ENCODE data around the gene SIRT7.

The SIRT7 gene

GRCh38 chr17:81910840-81911276, 7.1 kb downstream of the SIRT7 start:
- ATAC-seq (peak; percentile 21), DNase-seq (no peak)
- peak overlapping the region; percentile 81 for H3K4me3 Mint-ChIP-seq
- no peaks in the 10 kb centered on the region for H3K9me3 Mint-ChIP-seq
- peaks cover 17% of the 10 kb centered on the region for H3K36me3 Mint-ChIP-seq (ENCODE audit: low read depth)
- no peaks in the 10 kb centered on the region for H3K27me3 Mint-ChIP-seq
- H3K4me1 Mint-ChIP-seq: peaks cover 4% of the 10 kb centered on the region
- peak overlapping the region; percentile 64 for H3K27ac Mint-ChIP-seq

- H3K27ac Mint-ChIP-seq: peak overlapping the region; percentile 64
- peaks cover 13% of the 10 kb centered on the region for H3K36me3 Mint-ChIP-seq (ENCODE audit: low read depth)
- no peaks in the 10 kb centered on the region for H3K9me3 Mint-ChIP-seq
- no peak for ATAC-seq
- H3K4me1 Mint-ChIP-seq: peaks cover 3% of the 10 kb centered on the region
- no peaks in the 10 kb centered on the region for H3K27me3 Mint-ChIP-seq
- DNase-seq: no peak
- H3K4me3 Mint-ChIP-seq: peak overlapping the region; percentile 81
These were observed 7.8 kb downstream of the SIRT7 start for GRCh38 chr17:81909966-81910839.

DNA sequence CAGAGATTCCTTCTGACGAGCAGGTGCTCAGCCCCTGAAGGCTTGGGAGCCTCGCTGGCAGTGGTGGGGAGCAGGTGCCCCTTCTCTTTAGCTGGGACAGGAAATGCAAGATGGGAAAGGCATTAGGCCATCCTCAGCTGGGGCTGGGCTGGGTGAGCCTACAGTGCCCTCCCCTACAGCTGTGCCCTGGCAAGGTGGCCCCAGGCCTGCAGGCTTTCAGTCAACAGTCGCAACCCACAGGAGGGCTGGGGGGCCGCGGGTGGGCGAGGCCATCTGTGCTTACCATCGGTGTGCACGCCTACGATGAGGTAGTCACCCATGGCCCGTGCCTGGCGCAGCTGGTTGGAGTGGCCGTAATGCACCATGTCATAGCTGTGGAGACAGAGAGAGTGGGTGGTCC, 8.7 kb downstream of the SIRT7 start:
- H3K27ac Mint-ChIP-seq: no peak overlapping the region
- no peak for DNase-seq
- H3K9me3 Mint-ChIP-seq: no peaks in the 10 kb centered on the region
- peaks cover 9% of the 10 kb centered on the region for H3K36me3 Mint-ChIP-seq (ENCODE audit: low read depth)
- no peak for ATAC-seq
- no peaks in the 10 kb centered on the region for H3K27me3 Mint-ChIP-seq
- H3K4me3 Mint-ChIP-seq: peak overlapping the region; percentile 11
- peaks cover 3% of the 10 kb centered on the region for H3K4me1 Mint-ChIP-seq

- Mint-ChIP-seq H3K4me1 (peaks cover 3% of the 10 kb centered on the region), H3K27me3 (no peaks in the 10 kb centered on the region), H3K27ac (no peak overlapping the region), H3K36me3 (ENCODE audit: low read depth) (peaks cover 9% of the 10 kb centered on the region), H3K9me3 (no peaks in the 10 kb centered on the region), H3K4me3 (no peak overlapping the region)
- DNase-seq (no peak), ATAC-seq (no peak)
These were observed 9.2 kb downstream of the SIRT7 start for GRCh38 chr17:81908793-81909192.

- H3K27me3 Mint-ChIP-seq: no peaks in the 10 kb centered on the region
- ATAC-seq (no peak), DNase-seq (no peak)
- H3K4me3 Mint-ChIP-seq: no peak overlapping the region
- peaks cover 4% of the 10 kb centered on the region for H3K36me3 Mint-ChIP-seq (ENCODE audit: low read depth)
- H3K4me1 Mint-ChIP-seq: peaks cover 4% of the 10 kb centered on the region
- H3K9me3 Mint-ChIP-seq: no peaks in the 10 kb centered on the region
- H3K27ac Mint-ChIP-seq: no peak overlapping the region
These were observed 10.5 kb downstream of the SIRT7 start for GRCh38 chr17:81907219-81908145.

DNA sequence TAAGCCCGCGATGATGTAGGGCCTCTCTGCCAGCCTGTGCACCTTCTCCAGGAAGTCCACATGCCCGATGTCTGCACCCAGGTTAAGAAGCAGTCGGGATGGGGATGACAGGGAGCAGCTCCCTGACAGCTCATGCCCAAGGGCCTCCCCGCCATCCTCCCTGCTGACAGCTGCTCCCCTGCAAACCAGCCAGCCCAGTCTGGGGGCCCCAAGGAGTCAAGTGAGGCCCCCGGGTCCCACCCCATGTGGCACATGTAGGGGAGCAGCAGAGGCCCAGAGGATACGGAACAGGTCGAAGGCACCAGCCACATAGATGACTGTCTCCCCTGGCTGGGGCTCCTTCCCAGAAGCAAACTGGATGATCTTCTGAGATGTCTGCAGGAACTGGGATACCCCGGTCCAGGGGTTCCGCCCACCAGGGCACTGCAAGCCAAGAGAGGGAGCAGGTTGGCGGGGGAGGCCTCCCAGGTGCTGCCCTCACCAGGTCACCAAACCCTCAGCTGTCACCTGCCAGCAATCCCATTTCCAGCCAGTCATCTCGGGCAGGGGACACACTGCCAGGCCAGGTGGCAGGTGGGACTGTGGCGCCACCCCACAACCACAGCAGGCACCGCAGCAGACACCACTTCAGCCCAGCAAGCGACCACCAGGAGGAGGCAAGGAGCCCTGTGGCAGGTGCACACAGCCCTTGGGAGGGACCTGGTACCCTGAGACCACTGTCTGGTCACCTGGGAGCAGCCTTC, 11.3 kb downstream of the SIRT7 start:
- no peak overlapping the region for H3K4me3 Mint-ChIP-seq
- H3K4me1 Mint-ChIP-seq: peaks cover 2% of the 10 kb centered on the region

GRCh38 chr17:81905993-81906392, 12.0 kb downstream of the SIRT7 start:
- Mint-ChIP-seq H3K4me1 (peaks cover 4% of the 10 kb centered on the region), H3K36me3 (ENCODE audit: low read depth) (peaks cover 5% of the 10 kb centered on the region), H3K27ac (no peak overlapping the region), H3K9me3 (no peaks in the 10 kb centered on the region), H3K4me3 (no peak overlapping the region), H3K27me3 (peaks cover 4% of the 10 kb centered on the region)
- DNase-seq (no peak), ATAC-seq (no peak)

More for the DNA sequence above, 11.3 kb downstream of the SIRT7 start:
- ATAC-seq (no peak), DNase-seq (no peak)
- Mint-ChIP-seq H3K9me3 (no peaks in the 10 kb centered on the region), H3K36me3 (ENCODE audit: low read depth) (peaks cover 2% of the 10 kb centered on the region), H3K27me3 (no peaks in the 10 kb centered on the region), H3K27ac (no peak overlapping the region)

DNA sequence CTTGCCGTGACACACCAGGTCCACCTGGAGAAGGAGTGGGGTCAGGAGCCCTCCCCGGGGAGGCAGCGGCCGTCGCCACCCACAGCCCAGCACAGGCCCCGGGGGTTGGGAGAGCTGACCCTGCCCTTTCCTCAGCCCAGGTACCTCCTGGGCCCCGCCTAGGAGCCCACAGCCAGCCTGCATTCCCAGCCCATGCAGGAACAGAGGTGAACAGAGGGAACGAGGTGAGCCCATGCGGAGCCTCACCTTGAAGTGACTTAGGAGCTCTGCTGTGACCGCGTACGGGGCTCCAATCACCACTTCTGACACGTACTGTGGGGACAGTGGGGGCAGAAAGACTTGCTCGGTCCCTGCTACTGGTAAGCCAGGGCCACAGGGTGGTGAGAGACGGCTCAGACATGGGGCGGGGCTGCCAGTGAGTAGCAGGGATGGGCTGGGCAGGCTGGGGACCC, 12.5 kb downstream of the SIRT7 start:
- ATAC-seq (no peak), DNase-seq (no peak)
- H3K4me3 Mint-ChIP-seq: no peak overlapping the region
- peaks cover 7% of the 10 kb centered on the region for H3K27me3 Mint-ChIP-seq
- no peaks in the 10 kb centered on the region for H3K9me3 Mint-ChIP-seq
- peaks cover 6% of the 10 kb centered on the region for H3K4me1 Mint-ChIP-seq
- peaks cover 8% of the 10 kb centered on the region for H3K36me3 Mint-ChIP-seq (ENCODE audit: low read depth)
- H3K27ac Mint-ChIP-seq: no peak overlapping the region

DNA sequence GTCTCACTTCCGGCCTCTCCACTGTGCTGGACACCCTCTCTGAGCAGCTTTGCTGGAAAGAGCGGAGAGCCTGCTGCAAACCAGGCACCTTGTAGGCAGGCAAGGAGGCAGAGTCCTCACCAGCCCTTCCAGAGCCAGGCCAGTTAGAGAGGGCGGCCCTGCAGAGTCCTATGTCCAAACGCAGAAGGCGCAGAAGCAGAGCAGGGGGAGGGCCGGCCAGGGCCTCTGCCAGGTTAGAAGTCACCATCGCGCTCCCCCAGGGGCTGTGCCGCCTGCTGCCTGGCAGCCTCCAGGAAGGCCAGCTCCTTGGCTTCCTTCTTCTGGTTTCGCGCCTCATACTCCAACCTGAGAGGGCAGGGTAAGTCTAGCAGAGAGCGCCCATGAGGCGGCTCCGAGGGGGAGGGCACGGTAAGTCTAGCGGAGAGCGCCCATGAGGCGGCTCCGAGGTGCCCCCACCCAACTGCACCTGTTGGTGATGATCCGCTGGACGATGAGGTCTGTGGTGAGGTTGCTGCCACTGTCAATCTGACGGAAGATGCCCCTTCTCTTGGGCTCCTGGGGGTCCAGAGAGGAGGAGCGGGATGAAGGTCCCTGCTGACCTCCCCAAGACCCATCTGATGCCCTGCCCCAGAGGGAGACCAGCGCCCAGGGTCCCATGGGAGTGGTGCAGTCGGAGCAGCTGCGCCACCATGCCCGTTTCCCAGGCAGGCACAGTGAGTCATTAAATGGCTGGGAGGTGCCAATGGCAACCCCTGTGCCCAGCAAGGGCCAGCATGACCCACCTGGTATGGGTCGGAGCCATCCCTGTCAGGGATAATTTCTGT, 13.2 kb downstream of the SIRT7 start:
- no peak for ATAC-seq
- Mint-ChIP-seq H3K36me3 (ENCODE audit: low read depth) (peaks cover 11% of the 10 kb centered on the region), H3K9me3 (no peaks in the 10 kb centered on the region), H3K4me1 (peaks cover 6% of the 10 kb centered on the region), H3K27ac (no peak overlapping the region), H3K4me3 (no peak overlapping the region), H3K27me3 (peaks cover 7% of the 10 kb centered on the region)
- DNase-seq: no peak

DNA sequence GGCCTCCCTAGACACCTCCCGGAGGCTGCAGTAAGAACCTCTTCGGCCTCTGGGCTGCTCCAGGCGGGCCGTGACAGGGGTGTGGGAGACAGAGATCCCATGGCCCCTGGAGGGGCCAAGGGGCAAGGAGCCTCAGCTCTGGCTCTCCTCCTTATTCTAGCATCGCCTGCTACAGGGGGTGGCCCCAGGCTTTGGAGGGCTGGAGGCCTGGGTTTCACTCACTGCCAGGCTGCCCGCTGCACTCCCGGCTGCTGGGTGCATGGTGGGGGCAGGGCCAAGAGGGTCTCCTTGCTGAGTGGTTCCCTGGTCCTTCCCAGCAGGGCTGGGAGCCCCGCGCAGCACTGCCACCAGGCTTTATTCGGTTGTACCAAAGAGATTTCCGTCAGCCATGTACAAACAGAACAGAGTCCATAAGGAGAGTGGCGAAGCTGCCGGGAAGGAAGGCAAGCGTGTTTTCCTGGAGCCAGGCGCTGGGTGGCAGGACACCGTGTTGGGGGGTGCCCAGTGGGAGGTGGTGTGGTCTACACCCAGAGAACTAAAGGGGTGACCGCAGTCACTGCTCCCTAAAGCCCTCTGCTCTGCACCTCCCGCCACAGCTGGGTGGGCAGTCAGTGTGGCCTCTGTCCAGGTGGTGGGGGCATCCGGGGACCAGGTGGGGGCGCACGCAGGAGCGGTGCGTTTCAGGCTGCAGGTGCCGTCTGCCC, 13.9 kb downstream of the SIRT7 start:
- Mint-ChIP-seq H3K4me3 (no peak overlapping the region), H3K9me3 (no peaks in the 10 kb centered on the region), H3K27ac (no peak overlapping the region), H3K4me1 (peaks cover 6% of the 10 kb centered on the region), H3K27me3 (peaks cover 7% of the 10 kb centered on the region), H3K36me3 (ENCODE audit: low read depth) (peaks cover 11% of the 10 kb centered on the region)
- no peak for ATAC-seq
- no peak for DNase-seq

DNA sequence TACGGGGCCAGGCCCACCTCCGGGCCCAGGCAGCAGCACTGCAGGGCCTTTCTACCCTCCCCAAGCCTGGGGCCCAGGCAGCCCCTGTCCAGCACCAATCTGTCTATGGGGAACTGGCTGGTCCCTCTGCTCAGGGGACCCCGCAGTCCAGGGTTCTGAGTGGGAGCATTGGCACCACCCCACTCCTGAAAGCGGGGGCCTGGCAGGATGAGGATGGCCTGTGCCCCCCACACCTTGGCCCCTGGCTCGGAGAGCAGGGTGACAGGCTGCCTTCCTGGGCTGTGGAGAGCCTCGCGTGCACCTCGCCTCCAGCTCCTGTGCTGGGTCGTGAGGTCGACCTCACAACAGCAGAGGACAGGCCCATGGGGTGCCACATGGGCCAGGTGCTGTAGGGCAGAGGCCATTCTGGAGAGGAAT, 14.6 kb downstream of the SIRT7 start:
- DNase-seq (no peak), ATAC-seq (no peak)
- Mint-ChIP-seq H3K36me3 (ENCODE audit: low read depth) (peaks cover 10% of the 10 kb centered on the region), H3K4me1 (peaks cover 6% of the 10 kb centered on the region), H3K4me3 (no peak overlapping the region), H3K9me3 (no peaks in the 10 kb centered on the region), H3K27me3 (peaks cover 7% of the 10 kb centered on the region), H3K27ac (no peak overlapping the region)

DNA sequence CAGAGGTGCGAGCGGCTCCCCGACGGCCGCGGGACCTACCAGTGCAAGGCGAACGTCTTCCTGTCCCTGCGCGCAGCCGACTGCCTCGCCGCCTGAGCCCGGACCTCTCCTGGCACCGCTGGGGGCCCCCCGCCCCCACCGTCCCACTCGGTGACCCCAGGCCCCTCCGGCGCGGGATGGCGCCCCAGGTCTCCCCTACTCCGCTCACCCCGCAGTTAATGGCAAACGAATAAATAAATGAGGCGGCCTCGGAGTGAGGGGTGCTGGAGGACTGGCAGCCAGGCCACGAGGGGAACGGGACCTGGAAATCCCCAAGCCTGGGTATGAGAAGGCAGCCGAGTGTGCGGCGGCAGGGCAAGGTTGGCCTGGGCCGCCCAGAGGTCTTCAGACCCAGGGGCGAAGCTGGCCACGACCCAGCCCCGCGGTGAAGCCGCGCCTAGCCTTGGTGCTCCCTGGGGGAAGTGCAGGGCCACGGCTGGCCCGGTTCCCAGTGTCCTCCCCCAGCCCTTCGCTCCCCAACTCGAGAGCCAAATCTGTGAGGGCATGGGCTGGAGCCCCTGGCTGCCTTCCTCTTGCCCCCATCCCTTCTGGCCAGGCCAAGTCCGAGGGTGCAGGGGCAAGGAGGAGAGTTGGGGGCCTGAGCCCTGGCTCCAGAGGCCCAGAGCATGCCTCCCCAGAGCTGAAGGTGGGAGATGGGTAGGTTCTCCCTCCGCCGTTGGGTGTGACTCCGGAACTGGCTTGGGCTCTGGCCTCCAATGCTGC, 15.1 kb downstream of the SIRT7 start:
- Mint-ChIP-seq H3K27ac (no peak overlapping the region), H3K4me1 (peaks cover 6% of the 10 kb centered on the region), H3K9me3 (no peaks in the 10 kb centered on the region), H3K36me3 (ENCODE audit: low read depth) (peaks cover 11% of the 10 kb centered on the region), H3K27me3 (peaks cover 7% of the 10 kb centered on the region), H3K4me3 (no peak overlapping the region)
- DNase-seq (no peak), ATAC-seq (no peak)
